ENCODE measurements around the gene IGSF22.

DNA sequence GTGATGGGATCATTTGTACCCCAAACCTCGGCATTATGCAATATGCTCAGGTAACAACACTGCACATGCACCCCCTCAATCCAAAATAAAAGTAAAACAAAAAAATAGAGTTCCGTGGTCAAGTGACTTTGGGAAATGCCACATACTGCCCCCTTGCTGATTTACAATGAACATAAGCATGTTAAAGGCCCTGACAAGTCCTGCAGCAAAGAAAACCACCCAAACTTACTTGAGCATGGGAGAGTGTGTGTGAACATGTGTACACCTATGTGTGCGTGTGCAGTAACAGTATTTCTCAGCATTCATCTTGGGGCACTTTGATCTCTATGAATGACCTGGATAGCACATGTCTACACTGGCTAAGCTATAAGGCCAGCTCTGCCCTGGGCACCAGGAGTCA lies 15.8 kb upstream of the IGSF22 start:
- no peak for TF ChIP-seq POLR2A (IDR thresholded peaks at IDR 0.05)
- no peak for TF ChIP-seq CTCF (IDR thresholded peaks at IDR 0.05)

Data from thyroid gland (tissue), 4 donors.